HG03280 (cell line): ENCODE measurements around the gene DUOX2.
A peak's percentile ranks its signal among the peaks of the same experiment; 100 is the strongest.

Experiments
- ATAC-seq: cut with Tn5 transposase; IDR thresholded peaks from one replicate; pipeline ENCODE4 v1.9.1; 2021; ENCODE audit warnings: mild to moderate bottlenecking, moderate library complexity; ENCODE audit not compliant: unreplicated experiment

The DUOX2 gene

GRCh38 chr15:45114076-45114750, at the start of gene DUOX2, which contains the start of gene DUOXA2:
Gene DUOX2 (minus strand): TSS chr15:45114172. CDS start chr15:45113411, 761 bp downstream.
Gene DUOXA2 (plus strand): TSS chr15:45114326. CDS start chr15:45114606, 280 bp downstream.
- no peak for ATAC-seq

GRCh38 chr15:45163508-45163856, 49.5 kb upstream of the DUOX2 start:
- ATAC-seq: no peak

GRCh38 chr15:45162771-45163507, 49.0 kb upstream of the DUOX2 start:
- ATAC-seq: peak; percentile 31

GRCh38 chr15:45161666-45162065, 47.7 kb upstream of the DUOX2 start:
- ATAC-seq: no peak

- ATAC-seq: no peak
Measured at GRCh38 chr15:45157974-45158373, 44.0 kb upstream of the DUOX2 start.

GRCh38 chr15:45156744-45157455, 42.9 kb upstream of the DUOX2 start:
- no peak for ATAC-seq

- ATAC-seq: no peak
Measured at GRCh38 chr15:45155739-45156138, 41.8 kb upstream of the DUOX2 start.

- no peak for ATAC-seq
Measured at GRCh38 chr15:45151998-45152828, 38.2 kb upstream of the DUOX2 start.

GRCh38 chr15:45150997-45151396, 37.0 kb upstream of the DUOX2 start:
- ATAC-seq: no peak

GRCh38 chr15:45150481-45150880, 36.5 kb upstream of the DUOX2 start:
- ATAC-seq: no peak

- no peak for ATAC-seq
Measured at GRCh38 chr15:45149060-45149459, 35.1 kb upstream of the DUOX2 start.

GRCh38 chr15:45148076-45149059, 34.4 kb upstream of the DUOX2 start:
- no peak for ATAC-seq

- no peak for ATAC-seq
Measured at GRCh38 chr15:45147606-45148005, 33.6 kb upstream of the DUOX2 start.

- ATAC-seq: no peak
Measured at GRCh38 chr15:45146405-45146804, 32.4 kb upstream of the DUOX2 start.

GRCh38 chr15:45144775-45145174, 30.8 kb upstream of the DUOX2 start:
- no peak for ATAC-seq

GRCh38 chr15:45143946-45144345, 30.0 kb upstream of the DUOX2 start:
- no peak for ATAC-seq

- no peak for ATAC-seq
Measured at GRCh38 chr15:45143056-45143455, 29.1 kb upstream of the DUOX2 start.

GRCh38 chr15:45141386-45141785, 27.4 kb upstream of the DUOX2 start:
- no peak for ATAC-seq

- no peak for ATAC-seq
Measured at GRCh38 chr15:45140557-45141250, 26.7 kb upstream of the DUOX2 start.
